ENCODE measurements around the gene LGALS9. TPM values are rescaled to one million over a fixed set of nuclear protein-coding genes. Genes with fewer than 3 reads are reported as not detected.

Gene LGALS9
- total and polyA plus RNA-seq, 2 donors, result 45.7 to 75.8 TPM

GRCh38 chr17:27609611-27610303, 21.2 kb upstream of the LGALS9 start:
- peak in 2 of 9 donors; percentile 23 to 28 for DNase-seq (ENCODE audit: low read depth in 6 of 9, low spot score in 9 of 9)
- WGBS, result 93% methylated on average over 11 of the region's 11 CpGs
- Histone ChIP-seq H3K9me3 (ENCODE audit: control insufficient read depth in 2 of 2, insufficient read depth in 1 of 2, low read length in 1 of 2) (no peaks in the 10 kb centered on the region), H3K36me3 (ENCODE audit: control insufficient read depth in 2 of 2, insufficient read depth in 2 of 2, low read length in 1 of 2) (peaks cover 0 to 5% of the 10 kb centered on the region in 2 donors), H3K4me3 (ENCODE audit: low read length in 2 of 2) (no peak overlapping the region), H3K27me3 (ENCODE audit: control insufficient read depth in 2 of 2, insufficient read depth in 1 of 2, low read length in 1 of 2) (no peaks in the 10 kb centered on the region), H3K27ac (ENCODE audit: low read depth in 1 of 2, low read length in 1 of 2) (no peak overlapping the region), H3K4me1 (ENCODE audit: control insufficient read depth in 2 of 2, insufficient read depth in 2 of 2, low read length in 2 of 2) (no peaks in the 10 kb centered on the region)

GRCh38 chr17:27610304-27610677, 20.7 kb upstream of the LGALS9 start:
- Histone ChIP-seq H3K4me3 (ENCODE audit: low read length in 2 of 2) (no peak overlapping the region), H3K27ac (ENCODE audit: low read depth in 1 of 2, low read length in 1 of 2) (no peak overlapping the region), H3K36me3 (ENCODE audit: control insufficient read depth in 2 of 2, insufficient read depth in 2 of 2, low read length in 1 of 2) (peaks cover 0 to 5% of the 10 kb centered on the region in 2 donors), H3K27me3 (ENCODE audit: control insufficient read depth in 2 of 2, insufficient read depth in 1 of 2, low read length in 1 of 2) (no peaks in the 10 kb centered on the region), H3K4me1 (ENCODE audit: control insufficient read depth in 2 of 2, insufficient read depth in 2 of 2, low read length in 2 of 2) (no peaks in the 10 kb centered on the region), H3K9me3 (ENCODE audit: control insufficient read depth in 2 of 2, insufficient read depth in 1 of 2, low read length in 1 of 2) (no peaks in the 10 kb centered on the region)
- 97% methylated on average over 4 of the region's 4 CpGs for WGBS
- DNase-seq (ENCODE audit: low read depth in 6 of 9, low spot score in 9 of 9), result no peak

- Histone ChIP-seq H3K36me3 (ENCODE audit: control insufficient read depth in 2 of 2, insufficient read depth in 2 of 2, low read length in 1 of 2) (peaks cover 0 to 3% of the 10 kb centered on the region in 2 donors), H3K4me1 (ENCODE audit: control insufficient read depth in 2 of 2, insufficient read depth in 2 of 2, low read length in 2 of 2) (no peaks in the 10 kb centered on the region)
These were observed 18.7 kb upstream of the LGALS9 start for GRCh38 chr17:27612160-27612770.

GRCh38 chr17:27613433-27613832, 17.6 kb upstream of the LGALS9 start:
- H3K36me3 ChIP-seq (ENCODE audit: control insufficient read depth in 2 of 2, insufficient read depth in 2 of 2, low read length in 1 of 2), result peaks cover 0 to 11% of the 10 kb centered on the region in 2 donors
- H3K27ac ChIP-seq (ENCODE audit: low read depth in 1 of 2, low read length in 1 of 2), result no peak overlapping the region
- no peaks in the 10 kb centered on the region for H3K4me1 ChIP-seq (ENCODE audit: control insufficient read depth in 2 of 2, insufficient read depth in 2 of 2, low read length in 2 of 2)
- H3K4me3 ChIP-seq (ENCODE audit: low read length in 2 of 2), result no peak overlapping the region
- no peak for DNase-seq (ENCODE audit: low read depth in 6 of 9, low spot score in 9 of 9)
- WGBS, result 93% methylated on average over 3 of the region's 3 CpGs
- no peaks in the 10 kb centered on the region for H3K9me3 ChIP-seq (ENCODE audit: control insufficient read depth in 2 of 2, insufficient read depth in 1 of 2, low read length in 1 of 2)
- no peaks in the 10 kb centered on the region for H3K27me3 ChIP-seq (ENCODE audit: control insufficient read depth in 2 of 2, insufficient read depth in 1 of 2, low read length in 1 of 2)

More at GRCh38 chr17:27612160-27612770, 18.7 kb upstream of the LGALS9 start:
- Histone ChIP-seq H3K4me3 (ENCODE audit: low read length in 2 of 2) (no peak overlapping the region), H3K9me3 (ENCODE audit: control insufficient read depth in 2 of 2, insufficient read depth in 1 of 2, low read length in 1 of 2) (no peaks in the 10 kb centered on the region), H3K27ac (ENCODE audit: low read depth in 1 of 2, low read length in 1 of 2) (no peak overlapping the region), H3K27me3 (ENCODE audit: control insufficient read depth in 2 of 2, insufficient read depth in 1 of 2, low read length in 1 of 2) (no peaks in the 10 kb centered on the region)
- 96% methylated on average over 3 of the region's 3 CpGs for WGBS
- DNase-seq (ENCODE audit: low read depth in 6 of 9, low spot score in 9 of 9), result no peak

GRCh38 chr17:27615121-27615520, 15.9 kb upstream of the LGALS9 start:
- DNase-seq (ENCODE audit: low read depth in 6 of 9, low spot score in 9 of 9), result no peak
- Histone ChIP-seq H3K27ac (ENCODE audit: low read depth in 1 of 2, low read length in 1 of 2) (no peak overlapping the region), H3K27me3 (ENCODE audit: control insufficient read depth in 2 of 2, insufficient read depth in 1 of 2, low read length in 1 of 2) (no peaks in the 10 kb centered on the region), H3K9me3 (ENCODE audit: control insufficient read depth in 2 of 2, insufficient read depth in 1 of 2, low read length in 1 of 2) (no peaks in the 10 kb centered on the region), H3K4me1 (ENCODE audit: control insufficient read depth in 2 of 2, insufficient read depth in 2 of 2, low read length in 2 of 2) (no peaks in the 10 kb centered on the region), H3K4me3 (ENCODE audit: low read length in 2 of 2) (no peak overlapping the region), H3K36me3 (ENCODE audit: control insufficient read depth in 2 of 2, insufficient read depth in 2 of 2, low read length in 1 of 2) (peaks cover 0 to 16% of the 10 kb centered on the region in 2 donors)
- 97% methylated on average over 1 of the region's 1 CpG for WGBS

- Histone ChIP-seq H3K27ac (ENCODE audit: low read depth in 1 of 2, low read length in 1 of 2) (no peak overlapping the region), H3K27me3 (ENCODE audit: control insufficient read depth in 2 of 2, insufficient read depth in 1 of 2, low read length in 1 of 2) (no peaks in the 10 kb centered on the region), H3K4me1 (ENCODE audit: control insufficient read depth in 2 of 2, insufficient read depth in 2 of 2, low read length in 2 of 2) (no peaks in the 10 kb centered on the region), H3K4me3 (ENCODE audit: low read length in 2 of 2) (no peak overlapping the region), H3K36me3 (ENCODE audit: control insufficient read depth in 2 of 2, insufficient read depth in 2 of 2, low read length in 1 of 2) (peaks cover 0 to 16% of the 10 kb centered on the region in 2 donors), H3K9me3 (ENCODE audit: control insufficient read depth in 2 of 2, insufficient read depth in 1 of 2, low read length in 1 of 2) (no peaks in the 10 kb centered on the region)
- DNase-seq (ENCODE audit: low read depth in 6 of 9, low spot score in 9 of 9), result peak in 1 of 9 donors; percentile 10
- WGBS, result 55% methylated on average over 4 of the region's 4 CpGs
These were observed 14.6 kb upstream of the LGALS9 start for GRCh38 chr17:27616414-27616813.

GRCh38 chr17:27618417-27618816, 12.6 kb upstream of the LGALS9 start:
- Histone ChIP-seq H3K4me3 (ENCODE audit: low read length in 2 of 2) (no peak overlapping the region), H3K4me1 (ENCODE audit: control insufficient read depth in 2 of 2, insufficient read depth in 2 of 2, low read length in 2 of 2) (no peaks in the 10 kb centered on the region), H3K9me3 (ENCODE audit: control insufficient read depth in 2 of 2, insufficient read depth in 1 of 2, low read length in 1 of 2) (no peaks in the 10 kb centered on the region), H3K36me3 (ENCODE audit: control insufficient read depth in 2 of 2, insufficient read depth in 2 of 2, low read length in 1 of 2) (peaks cover 0 to 16% of the 10 kb centered on the region in 2 donors), H3K27ac (ENCODE audit: low read depth in 1 of 2, low read length in 1 of 2) (no peak overlapping the region), H3K27me3 (ENCODE audit: control insufficient read depth in 2 of 2, insufficient read depth in 1 of 2, low read length in 1 of 2) (no peaks in the 10 kb centered on the region)
- no peak for DNase-seq (ENCODE audit: low read depth in 6 of 9, low spot score in 9 of 9)
- 96% methylated on average over 8 of the region's 8 CpGs for WGBS

GRCh38 chr17:27620721-27621120, 10.3 kb upstream of the LGALS9 start:
- 91% methylated on average over 9 of the region's 9 CpGs for WGBS
- H3K4me3 ChIP-seq (ENCODE audit: low read length in 2 of 2), result no peak overlapping the region
- no peak overlapping the region for H3K27ac ChIP-seq (ENCODE audit: low read depth in 1 of 2, low read length in 1 of 2)
- no peak for DNase-seq (ENCODE audit: low read depth in 6 of 9, low spot score in 9 of 9)
- H3K4me1 ChIP-seq (ENCODE audit: control insufficient read depth in 2 of 2, insufficient read depth in 2 of 2, low read length in 2 of 2), result no peaks in the 10 kb centered on the region
- H3K36me3 ChIP-seq (ENCODE audit: control insufficient read depth in 2 of 2, insufficient read depth in 2 of 2, low read length in 1 of 2), result peaks cover 0 to 16% of the 10 kb centered on the region in 2 donors
- H3K27me3 ChIP-seq (ENCODE audit: control insufficient read depth in 2 of 2, insufficient read depth in 1 of 2, low read length in 1 of 2), result no peaks in the 10 kb centered on the region
- no peaks in the 10 kb centered on the region for H3K9me3 ChIP-seq (ENCODE audit: control insufficient read depth in 2 of 2, insufficient read depth in 1 of 2, low read length in 1 of 2)

- peaks cover 0 to 16% of the 10 kb centered on the region in 2 donors for H3K36me3 ChIP-seq (ENCODE audit: control insufficient read depth in 2 of 2, insufficient read depth in 2 of 2, low read length in 1 of 2)
- WGBS, result 97% methylated on average over 4 of the region's 4 CpGs
- H3K27ac ChIP-seq (ENCODE audit: low read depth in 1 of 2, low read length in 1 of 2), result no peak overlapping the region
- no peaks in the 10 kb centered on the region for H3K27me3 ChIP-seq (ENCODE audit: control insufficient read depth in 2 of 2, insufficient read depth in 1 of 2, low read length in 1 of 2)
- DNase-seq (ENCODE audit: low read depth in 6 of 9, low spot score in 9 of 9), result no peak
- H3K4me3 ChIP-seq (ENCODE audit: low read length in 2 of 2), result no peak overlapping the region
- no peaks in the 10 kb centered on the region for H3K4me1 ChIP-seq (ENCODE audit: control insufficient read depth in 2 of 2, insufficient read depth in 2 of 2, low read length in 2 of 2)
- H3K9me3 ChIP-seq (ENCODE audit: control insufficient read depth in 2 of 2, insufficient read depth in 1 of 2, low read length in 1 of 2), result no peaks in the 10 kb centered on the region
These were observed 9.5 kb upstream of the LGALS9 start for GRCh38 chr17:27621536-27621935.

All from thymus (tissue), 11 donors.